GM18526 (cell line): Measurements from ENCODE around the gene IZUMO3.

ENCODE experiments used
- POLR2A ChIP-seq: IDR thresholded peaks from 3 replicates; pipeline ENCODE4 v1.6.1; 2011; ENCODE audit not compliant: insufficient read length; ENCODE audit errors: extremely low read depth

Gene IZUMO3

DNA sequence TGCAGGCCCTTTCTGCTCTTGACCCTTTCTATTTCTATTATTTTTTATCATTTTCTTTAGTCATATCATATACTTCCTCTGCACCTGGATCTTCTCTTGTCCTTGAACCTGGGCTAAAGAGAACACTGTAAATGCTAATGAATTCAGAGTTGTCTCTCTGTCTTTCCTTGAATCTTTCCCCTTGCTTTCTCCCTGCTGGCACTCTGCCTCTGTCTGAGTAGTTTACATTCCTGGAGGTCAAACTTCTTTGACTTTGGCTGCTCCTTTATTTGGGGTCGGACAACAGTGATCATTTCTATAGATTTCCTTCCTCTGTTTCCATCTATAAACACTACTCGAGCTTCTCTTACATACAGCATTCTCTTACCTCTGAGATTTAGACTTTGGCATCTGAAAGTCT lies 47.1 kb downstream of the IZUMO3 start:
- no peak for TF ChIP-seq POLR2A

DNA sequence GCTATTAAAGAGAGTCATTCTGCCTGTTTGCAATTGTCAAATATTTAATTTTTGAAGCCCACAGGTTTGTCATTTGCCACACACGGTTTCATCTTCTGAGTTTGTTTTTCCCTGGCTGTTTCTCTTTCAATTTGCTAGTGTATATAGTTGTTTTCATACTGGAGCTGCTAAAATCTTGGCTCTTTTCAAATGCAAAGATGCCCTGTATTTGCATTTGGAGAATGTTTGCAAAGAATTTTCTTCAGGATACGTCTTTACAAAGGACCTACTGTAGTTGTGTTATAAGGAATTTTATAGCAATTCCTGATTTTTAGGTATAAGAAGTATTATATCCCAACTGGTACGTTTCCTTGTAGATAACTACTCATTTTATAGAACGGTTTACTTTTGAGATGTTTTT lies 48.0 kb downstream of the IZUMO3 start:
- TF ChIP-seq POLR2A, result no peak
